Measurements from ENCODE around the gene EFEMP2.

- TF ChIP-seq POLR2A (IDR thresholded peaks at IDR 0.05; ENCODE audit: low read depth, low read length) (no peak), EZH2 (IDR thresholded peaks at IDR 0.05; ENCODE audit: borderline replicate concordance, low read depth, low read length, severe bottlenecking) (no peak), GATA2 (IDR thresholded peaks at IDR 0.05; ENCODE audit: insufficient read depth, insufficient read length, low read depth, low read length) (no peak), POLR2AphosphoS5 (IDR thresholded peaks at IDR 0.05; ENCODE audit: insufficient read depth, low read depth, low read length) (no peak), JUN (IDR thresholded peaks at IDR 0.05; ENCODE audit: borderline replicate concordance, insufficient read depth, insufficient read length, low read depth) (no peak), FOS (IDR thresholded peaks at IDR 0.05; ENCODE audit: borderline replicate concordance, insufficient read depth, low read length) (no peak)
- TF ChIP-seq, protein P1, sequence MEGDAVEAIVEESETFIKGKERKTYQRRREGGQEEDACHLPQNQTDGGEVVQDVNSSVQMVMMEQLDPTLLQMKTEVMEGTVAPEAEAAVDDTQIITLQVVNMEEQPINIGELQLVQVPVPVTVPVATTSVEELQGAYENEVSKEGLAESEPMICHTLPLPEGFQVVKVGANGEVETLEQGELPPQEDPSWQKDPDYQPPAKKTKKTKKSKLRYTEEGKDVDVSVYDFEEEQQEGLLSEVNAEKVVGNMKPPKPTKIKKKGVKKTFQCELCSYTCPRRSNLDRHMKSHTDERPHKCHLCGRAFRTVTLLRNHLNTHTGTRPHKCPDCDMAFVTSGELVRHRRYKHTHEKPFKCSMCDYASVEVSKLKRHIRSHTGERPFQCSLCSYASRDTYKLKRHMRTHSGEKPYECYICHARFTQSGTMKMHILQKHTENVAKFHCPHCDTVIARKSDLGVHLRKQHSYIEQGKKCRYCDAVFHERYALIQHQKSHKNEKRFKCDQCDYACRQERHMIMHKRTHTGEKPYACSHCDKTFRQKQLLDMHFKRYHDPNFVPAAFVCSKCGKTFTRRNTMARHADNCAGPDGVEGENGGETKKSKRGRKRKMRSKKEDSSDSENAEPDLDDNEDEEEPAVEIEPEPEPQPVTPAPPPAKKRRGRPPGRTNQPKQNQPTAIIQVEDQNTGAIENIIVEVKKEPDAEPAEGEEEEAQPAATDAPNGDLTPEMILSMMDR (IDR thresholded peaks at IDR 0.05; ENCODE audit: extremely low read depth in 1 of 2, insufficient read depth in 1 of 2, low read depth in 1 of 2, low read length in 2 of 2) = no peak
- TF ChIP-seq, protein P2, sequence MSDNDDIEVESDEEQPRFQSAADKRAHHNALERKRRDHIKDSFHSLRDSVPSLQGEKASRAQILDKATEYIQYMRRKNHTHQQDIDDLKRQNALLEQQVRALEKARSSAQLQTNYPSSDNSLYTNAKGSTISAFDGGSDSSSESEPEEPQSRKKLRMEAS (IDR thresholded peaks at IDR 0.05; ENCODE audit: insufficient read depth, insufficient read length) = no peak
Measured at GRCh38 chr11:65870706-65871681, 1.6 kb downstream of the EFEMP2 start.
